ENCODE data around the gene MVK.

MVK gene

GRCh38 chr12:109527489-109528123 is 46.0 kb upstream of the MVK start:
- H3K9me3 ChIP-seq (ENCODE audit: insufficient read depth, low read length), result no peaks in the 10 kb centered on the region
- no peak overlapping the region for H3K4me3 ChIP-seq (ENCODE audit: insufficient read depth, low read length, poor library complexity, severe bottlenecking)
- no peaks in the 10 kb centered on the region for H3F3A ChIP-seq (ENCODE audit: insufficient read depth)
- H2AFZ ChIP-seq (ENCODE audit: low read depth, low read length, severe bottlenecking), result no peak overlapping the region
- TF ChIP-seq CTCF (IDR thresholded peaks at IDR 0.05; ENCODE audit: insufficient read depth, low read length, poor library complexity, severe bottlenecking), result no peak
- no peak for TF ChIP-seq EZH2phosphoT487 (conservative IDR thresholded peaks at IDR 0.05; ENCODE audit: low read length)
- H3K4me2 ChIP-seq (ENCODE audit: low read depth, low read length, poor library complexity, severe bottlenecking), result no peak overlapping the region
- no peaks in the 10 kb centered on the region for H4K20me1 ChIP-seq (ENCODE audit: low read depth, low read length)
- no peak overlapping the region for H3K27ac ChIP-seq (ENCODE audit: low read depth, low read length)
- no peaks in the 10 kb centered on the region for H3K36me3 ChIP-seq (ENCODE audit: low read length)
- no peaks in the 10 kb centered on the region for H3K27me3 ChIP-seq (ENCODE audit: low read length)
- H3K9me2 ChIP-seq (replicated peaks; ENCODE audit: insufficient read depth, low read length), result no peaks in the 10 kb centered on the region
- no peak overlapping the region for H3K9ac ChIP-seq (ENCODE audit: low read length)
- no peaks in the 10 kb centered on the region for H3K79me2 ChIP-seq (ENCODE audit: insufficient read depth, low read length)

- Histone ChIP-seq H3K27ac (ENCODE audit: low read depth, low read length) (no peak overlapping the region), H4K20me1 (ENCODE audit: low read depth, low read length) (no peaks in the 10 kb centered on the region), H3K4me2 (ENCODE audit: low read depth, low read length, poor library complexity, severe bottlenecking) (no peak overlapping the region), H3K4me3 (ENCODE audit: insufficient read depth, low read length, poor library complexity, severe bottlenecking) (no peak overlapping the region), H3F3A (ENCODE audit: insufficient read depth) (no peaks in the 10 kb centered on the region), H3K79me2 (ENCODE audit: insufficient read depth, low read length) (no peaks in the 10 kb centered on the region), H3K27me3 (ENCODE audit: low read length) (no peaks in the 10 kb centered on the region), H3K9me3 (ENCODE audit: insufficient read depth, low read length) (no peaks in the 10 kb centered on the region), H2AFZ (ENCODE audit: low read depth, low read length, severe bottlenecking) (no peak overlapping the region), H3K9ac (ENCODE audit: low read length) (no peak overlapping the region), H3K9me2 (replicated peaks; ENCODE audit: insufficient read depth, low read length) (no peaks in the 10 kb centered on the region), H3K36me3 (ENCODE audit: low read length) (no peaks in the 10 kb centered on the region)
- TF ChIP-seq EZH2phosphoT487 (conservative IDR thresholded peaks at IDR 0.05; ENCODE audit: low read length) (no peak), CTCF (IDR thresholded peaks at IDR 0.05; ENCODE audit: insufficient read depth, low read length, poor library complexity, severe bottlenecking) (no peak)
These were observed 43.6 kb upstream of the MVK start for GRCh38 chr12:109529691-109530640.

GRCh38 chr12:109531411-109531810 is 42.2 kb upstream of the MVK start:
- H3K4me2 ChIP-seq (ENCODE audit: low read depth, low read length, poor library complexity, severe bottlenecking), result no peak overlapping the region
- no peaks in the 10 kb centered on the region for H3K9me2 ChIP-seq (replicated peaks; ENCODE audit: insufficient read depth, low read length)
- no peak overlapping the region for H3K4me3 ChIP-seq (ENCODE audit: insufficient read depth, low read length, poor library complexity, severe bottlenecking)
- no peaks in the 10 kb centered on the region for H4K20me1 ChIP-seq (ENCODE audit: low read depth, low read length)
- no peaks in the 10 kb centered on the region for H3K9me3 ChIP-seq (ENCODE audit: insufficient read depth, low read length)
- H2AFZ ChIP-seq (ENCODE audit: low read depth, low read length, severe bottlenecking), result no peak overlapping the region
- no peak for TF ChIP-seq EZH2phosphoT487 (conservative IDR thresholded peaks at IDR 0.05; ENCODE audit: low read length)
- TF ChIP-seq CTCF (IDR thresholded peaks at IDR 0.05; ENCODE audit: insufficient read depth, low read length, poor library complexity, severe bottlenecking), result no peak
- H3K79me2 ChIP-seq (ENCODE audit: insufficient read depth, low read length), result no peaks in the 10 kb centered on the region
- H3K36me3 ChIP-seq (ENCODE audit: low read length), result no peaks in the 10 kb centered on the region
- no peak overlapping the region for H3K9ac ChIP-seq (ENCODE audit: low read length)
- no peaks in the 10 kb centered on the region for H3F3A ChIP-seq (ENCODE audit: insufficient read depth)
- no peak overlapping the region for H3K27ac ChIP-seq (ENCODE audit: low read depth, low read length)
- no peaks in the 10 kb centered on the region for H3K27me3 ChIP-seq (ENCODE audit: low read length)
